Common myeloid progenitor, CD34-positive (primary cell): ENCODE data around the gene MACIR.

Experiments used
- CTCF ChIA-PET: fragments of 350-600 bp; sonication (Branson Sonifier 250); formaldehyde crosslinking; loops from one replicate; lab custom pipeline; 2021; ENCODE audit warnings: antibody characterized with exemption; lab: Charles Lee
- POLR2A ChIA-PET: fragments of 350-600 bp; sonication (Branson Sonifier 250); formaldehyde crosslinking; loops from one replicate; lab custom pipeline; 2021; ENCODE audit warnings: antibody characterized with exemption; lab: Charles Lee
- DNase-seq, 3 donors: peaks; one replicate each; pipeline versions ENCODE4 v3.0.0 to v3.0.0-alpha.2; 2013
- H3K27ac ChIP-seq, 2 experiments: 1 replicate in 1 of 2; 2 replicates in 1 of 2; pipeline ENCODE4 v1.7.0; 2013; ENCODE audit warnings: inconsistent platforms in 2 of 2, low read length in 2 of 2, mild to moderate bottlenecking in 2 of 2, low read depth in 1 of 2, moderate library complexity in 1 of 2; ENCODE audit not compliant: severe bottlenecking in 2 of 2, insufficient read depth in 1 of 2, poor library complexity in 1 of 2
- H3K27me3 ChIP-seq, 5 experiments: replicated peaks in 2 of 5; 1 replicate in 3 of 5; 2 replicates in 2 of 5; pipeline versions ENCODE4 v1.6.1 to v1.7.0; 2013; ENCODE audit warnings: low read length in 4 of 5, mild to moderate bottlenecking in 2 of 5, moderate library complexity in 2 of 5, inconsistent platforms in 1 of 5; ENCODE audit not compliant: insufficient read depth in 5 of 5, control insufficient read depth in 4 of 5
- H3K36me3 ChIP-seq, 4 experiments: 1 replicate in 2 of 4; 2 replicates in 2 of 4; pipeline versions ENCODE4 v1.6.1 to v1.7.0; 2013; ENCODE audit warnings: low read length in 3 of 4, control low read depth in 1 of 4, mild to moderate bottlenecking in 1 of 4; ENCODE audit not compliant: control insufficient read depth in 4 of 4, insufficient read depth in 4 of 4
- H3K4me1 ChIP-seq, 4 experiments: 1 replicate in 3 of 4; 2 replicates in 1 of 4; pipeline versions ENCODE4 v1.6.1 to v1.7.1; 2013; ENCODE audit warnings: low read length in 3 of 4, mild to moderate bottlenecking in 3 of 4, control low read depth in 1 of 4, inconsistent platforms in 1 of 4, moderate library complexity in 1 of 4; ENCODE audit not compliant: control insufficient read depth in 4 of 4, insufficient read depth in 4 of 4; ENCODE audit errors: control extremely low read depth in 1 of 4
- H3K4me3 ChIP-seq, 7 experiments: 1 replicate in 4 of 7; 2 replicates in 3 of 7; pipeline versions ENCODE4 v1.5.1 to v1.7.0; 2013; ENCODE audit warnings: mild to moderate bottlenecking in 7 of 7, low read length in 6 of 7, moderate library complexity in 6 of 7, inconsistent platforms in 2 of 7, low read depth in 2 of 7, control low read depth in 1 of 7; ENCODE audit not compliant: insufficient read depth in 4 of 7, control insufficient read depth in 1 of 7; ENCODE audit errors: extremely low read depth in 1 of 7
- H3K9me3 ChIP-seq, 5 experiments: 1 replicate in 4 of 5; 2 replicates in 1 of 5; pipeline versions ENCODE4 v1.6.1 to v1.7.1; 2013; ENCODE audit warnings: low read length in 4 of 5, mild to moderate bottlenecking in 2 of 5, inconsistent platforms in 1 of 5, low read depth in 1 of 5, moderate library complexity in 1 of 5; ENCODE audit not compliant: control insufficient read depth in 4 of 5, insufficient read depth in 2 of 5; ENCODE audit errors: control extremely low read depth in 1 of 5
- WGBS: methylation state at CpG from one replicate; pipeline ENCODE4 v1.1.5; 2013; ENCODE audit not compliant: insufficient coverage; 5-methylcytosine and 5-hydroxymethylcytosine counted together

Gene MACIR

DNA sequence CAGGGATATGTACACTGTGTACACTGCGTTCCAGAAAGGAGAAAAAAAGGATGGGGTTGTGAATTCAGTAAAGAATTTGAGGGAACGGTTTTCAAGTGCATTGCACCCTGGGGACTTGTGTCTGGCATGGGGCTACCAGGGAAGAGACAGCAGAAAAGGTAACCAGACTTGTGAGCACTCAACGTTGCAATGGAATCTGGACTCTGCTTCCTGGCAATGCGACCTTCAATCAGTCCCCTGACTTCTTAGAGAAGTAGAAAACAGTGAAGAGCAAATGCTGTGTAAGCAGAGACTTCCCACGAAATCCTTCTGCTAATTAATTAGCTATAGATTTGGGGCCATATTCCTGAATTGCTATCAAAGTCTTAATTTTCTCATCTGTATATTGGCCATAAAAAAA, 36.3 kb downstream of the MACIR start:
- ChIA-PET CTCF (no interaction called here), POLR2A (interaction anchor here (0.6 kb wide), 1 partner anchor 11 kb away, joined by 3 read pairs; no protein-coding TSS in a partner anchor)
- H3K4me1 ChIP-seq = no peaks in the 10 kb centered on the region
- no peaks in the 10 kb centered on the region for H3K36me3 ChIP-seq
- H3K27me3 ChIP-seq = no peaks in the 10 kb centered on the region
- H3K4me3 ChIP-seq = no peak overlapping the region
- H3K27ac ChIP-seq = no peak overlapping the region
- no peaks in the 10 kb centered on the region for H3K9me3 ChIP-seq
- no peak for DNase-seq
- 90% methylated on average over 3 of the region's 5 CpGs for WGBS

DNA sequence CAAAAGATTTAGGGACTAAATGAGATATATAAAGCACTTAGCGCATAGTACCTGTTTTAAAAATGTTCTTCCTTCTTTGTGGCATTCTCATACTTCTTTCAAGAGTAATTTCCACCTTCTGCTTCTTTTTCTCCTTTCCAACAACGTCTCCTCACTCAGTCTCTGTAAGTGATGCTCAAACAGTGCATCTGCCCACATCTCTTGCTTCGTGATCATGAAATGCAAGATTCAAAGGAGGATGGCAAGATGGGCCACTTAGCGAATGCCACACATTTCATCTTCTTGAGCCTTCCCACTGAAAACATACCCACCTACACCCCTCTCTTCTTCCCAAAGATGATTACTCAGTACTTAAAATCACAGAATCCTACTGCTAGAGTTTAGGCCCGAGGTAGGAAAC, 36.9 kb downstream of the MACIR start:
- no peak overlapping the region for H3K4me3 ChIP-seq
- H3K36me3 ChIP-seq = no peaks in the 10 kb centered on the region
- 100% methylated on average over 3 of the region's 5 CpGs for WGBS
- ChIA-PET CTCF (interaction anchor here (1.1 kb wide), 1 partner anchor 24 kb away, joined by 3 read pairs; no protein-coding TSS in a partner anchor), POLR2A (interaction anchor here (0.6 kb wide), 1 partner anchor 11 kb away, joined by 3 read pairs; no protein-coding TSS in a partner anchor)
- no peaks in the 10 kb centered on the region for H3K4me1 ChIP-seq
- DNase-seq = no peak
- no peaks in the 10 kb centered on the region for H3K9me3 ChIP-seq
- H3K27me3 ChIP-seq = no peaks in the 10 kb centered on the region
- H3K27ac ChIP-seq = no peak overlapping the region

DNA sequence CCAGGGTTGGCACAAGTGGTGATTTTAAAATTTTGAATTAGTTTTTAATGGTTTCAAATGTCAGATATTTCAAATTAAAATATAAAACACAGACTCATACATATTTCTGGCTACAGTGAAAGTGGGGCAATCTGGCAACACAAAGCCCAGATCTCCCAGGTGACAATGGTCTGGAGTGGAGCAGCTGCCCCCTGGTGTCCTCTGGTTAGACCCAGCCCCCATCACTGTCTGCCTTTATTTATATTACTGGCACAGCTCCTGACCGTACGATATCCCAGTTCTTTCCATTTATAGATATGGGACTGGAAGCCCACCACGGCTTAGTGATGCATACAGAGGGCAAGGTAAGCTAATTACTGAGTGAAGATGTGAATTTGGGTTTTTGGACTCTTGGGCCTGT, 37.3 kb downstream of the MACIR start:
- 100% methylated on average over 1 of the region's 3 CpGs for WGBS
- no peak overlapping the region for H3K27ac ChIP-seq
- no peaks in the 10 kb centered on the region for H3K27me3 ChIP-seq
- ChIA-PET POLR2A (interaction anchor here (0.5 kb wide), 1 partner anchor 37 kb away, joined by 3 read pairs; the partner anchor contains the start of gene MACIR), CTCF (interaction anchor here (1.1 kb wide), 1 partner anchor 24 kb away, joined by 3 read pairs; no protein-coding TSS in a partner anchor)
- no peaks in the 10 kb centered on the region for H3K36me3 ChIP-seq
- H3K4me3 ChIP-seq = no peak overlapping the region
- no peak for DNase-seq
- H3K9me3 ChIP-seq = no peaks in the 10 kb centered on the region
- H3K4me1 ChIP-seq = no peaks in the 10 kb centered on the region

DNA sequence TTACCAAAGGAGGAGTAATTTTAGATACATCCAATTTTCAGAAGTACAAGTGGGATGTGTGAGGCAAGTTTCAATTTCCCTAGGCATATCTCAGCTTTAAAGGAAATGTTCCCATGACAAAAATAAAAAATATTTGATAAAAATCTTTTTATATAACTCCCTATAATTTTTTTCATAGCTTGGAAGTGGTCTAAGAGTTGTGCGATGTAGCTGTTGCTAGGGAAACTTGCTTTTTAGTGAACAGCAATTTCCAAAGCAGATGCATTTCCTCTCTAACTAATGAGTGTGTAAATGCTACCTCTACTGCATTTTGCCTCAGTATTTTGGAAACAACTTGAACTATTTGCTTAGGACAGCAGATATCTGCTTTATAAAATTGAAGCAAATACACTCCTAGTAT, 39.6 kb downstream of the MACIR start:
- Histone ChIP-seq H3K9me3 (no peaks in the 10 kb centered on the region), H3K36me3 (no peaks in the 10 kb centered on the region), H3K27me3 (no peaks in the 10 kb centered on the region), H3K27ac (no peak overlapping the region), H3K4me1 (no peaks in the 10 kb centered on the region), H3K4me3 (no peak overlapping the region)
- ChIA-PET POLR2A (no interaction called here), CTCF (no interaction called here)
- peak in 2 of 3 donors; percentile 3 for DNase-seq
- no CpG with 5 or more reads among the region's 1 CpG for WGBS

DNA sequence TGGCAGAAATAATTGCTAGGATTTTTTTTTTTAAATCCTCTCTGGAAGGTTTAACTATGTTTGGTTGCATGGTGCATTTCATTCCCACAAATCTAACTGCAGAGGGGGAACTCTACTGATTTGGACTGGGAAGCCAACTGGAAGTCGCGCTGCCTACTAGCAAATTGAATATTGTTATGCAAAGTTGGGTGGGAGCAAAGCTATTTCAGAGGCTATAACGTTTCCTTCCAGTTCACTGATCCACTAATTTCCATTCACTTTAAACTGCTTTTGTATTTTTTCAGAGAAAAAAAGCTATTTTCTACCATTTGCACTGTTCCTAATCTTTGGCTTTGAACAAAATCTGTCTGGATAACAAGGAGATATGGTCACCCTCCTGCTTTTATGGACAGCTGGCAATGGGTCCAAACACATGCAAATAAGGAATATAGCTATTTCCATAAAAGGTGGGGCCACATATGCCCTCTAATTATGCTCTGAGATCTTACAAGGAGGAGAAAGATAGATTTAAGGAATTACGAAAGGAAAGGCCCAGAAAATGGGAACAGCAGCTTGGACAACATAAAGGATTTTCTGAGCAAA, 40.1 kb downstream of the MACIR start:
- H3K36me3 ChIP-seq = no peaks in the 10 kb centered on the region
- no peaks in the 10 kb centered on the region for H3K27me3 ChIP-seq
- 100% methylated on average over 1 of the region's 4 CpGs for WGBS
- ChIA-PET POLR2A (no interaction called here), CTCF (no interaction called here)
- no peak for DNase-seq
- no peaks in the 10 kb centered on the region for H3K4me1 ChIP-seq
- no peaks in the 10 kb centered on the region for H3K9me3 ChIP-seq
- H3K4me3 ChIP-seq = no peak overlapping the region
- no peak overlapping the region for H3K27ac ChIP-seq

DNA sequence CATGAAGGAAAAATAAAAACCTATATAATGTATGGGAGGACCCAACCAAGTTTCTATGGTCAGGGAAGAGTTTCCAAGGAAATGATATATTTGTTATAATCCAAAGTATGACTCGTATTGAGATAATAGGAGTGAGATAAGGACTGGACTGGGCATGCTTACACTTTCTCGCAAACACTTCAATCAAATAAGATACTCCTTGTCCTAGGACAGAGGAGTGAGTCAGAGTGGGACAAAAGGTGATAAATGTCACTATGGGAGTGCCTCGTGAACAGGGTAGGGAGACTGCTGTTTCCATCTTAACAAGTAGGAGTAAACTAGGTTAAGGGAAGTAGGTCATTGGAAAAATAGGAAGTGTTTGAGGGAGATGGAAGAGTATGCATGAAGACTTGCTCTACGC, 47.2 kb downstream of the MACIR start:
- POLR2A ChIA-PET = interaction anchor here (0.7 kb wide), 1 partner anchor 11 kb away, joined by 3 read pairs; no protein-coding TSS in a partner anchor
- CTCF ChIA-PET = no interaction called here

DNA sequence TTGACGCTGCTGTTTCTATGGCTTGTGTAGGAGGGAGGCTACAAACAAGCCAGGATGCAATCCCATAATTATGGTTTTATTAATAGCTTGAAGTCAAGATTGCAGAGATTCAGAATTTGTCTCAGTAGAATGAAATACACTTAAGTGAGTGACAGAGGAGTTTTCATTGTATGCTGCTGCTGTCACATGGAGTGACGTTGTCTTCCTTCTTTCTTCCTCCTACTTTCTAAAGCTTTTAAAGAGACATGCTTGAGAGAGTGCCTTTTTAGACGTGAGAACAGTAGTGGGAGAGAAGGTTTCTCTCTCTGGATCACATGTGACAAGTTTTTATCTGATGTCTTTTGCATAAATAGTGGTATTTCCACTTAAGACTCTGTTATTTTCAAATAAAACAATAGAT, 48.9 kb downstream of the MACIR start:
- Histone ChIP-seq H3K27ac (no peak overlapping the region), H3K36me3 (no peaks in the 10 kb centered on the region), H3K27me3 (no peaks in the 10 kb centered on the region), H3K4me1 (no peaks in the 10 kb centered on the region), H3K9me3 (peaks cover 0 to 3% (median 0%) of the 10 kb centered on the region in 5 experiments), H3K4me3 (no peak overlapping the region)
- POLR2A ChIA-PET = no interaction called here
- CTCF ChIA-PET = no interaction called here
- 100% methylated on average over 1 of the region's 3 CpGs for WGBS
- DNase-seq = no peak

More for the DNA sequence above, 47.2 kb downstream of the MACIR start:
- H3K4me3 ChIP-seq = no peak overlapping the region
- WGBS = 86% methylated on average over 1 of the region's 4 CpGs
- no peaks in the 10 kb centered on the region for H3K4me1 ChIP-seq
- no peak for DNase-seq
- H3K9me3 ChIP-seq = peaks cover 0 to 3% (median 0%) of the 10 kb centered on the region in 5 experiments
- no peaks in the 10 kb centered on the region for H3K27me3 ChIP-seq
- H3K27ac ChIP-seq = no peak overlapping the region
- no peaks in the 10 kb centered on the region for H3K36me3 ChIP-seq
